OCI-LY7 (cell line): ENCODE measurements around the gene EYS. TPM values are rescaled to one million over a fixed set of nuclear protein-coding genes. Genes with fewer than 3 reads are reported as not detected.

Experiments
- BruUV-seq: library from RNA; stranded (reverse); fragments of 400-500 nt; replicated peaks from 2 replicates; lab custom pipeline; 2021; lab: Mats Ljungman, UMichigan
- CTCF ChIA-PET: fragments of 300-600 bp; sonication (Branson Sonifier 250); formaldehyde crosslinking; loops from one replicate; lab custom pipeline; 2022; ENCODE audit warnings: antibody characterized with exemption; ENCODE audit not compliant: unreplicated experiment; lab: Charles Lee
- POLR2A ChIA-PET: fragments of 300-600 bp; sonication (Branson Sonifier 250); formaldehyde crosslinking; loops from one replicate; lab custom pipeline; 2022; ENCODE audit warnings: antibody characterized with exemption; lab: Charles Lee
- DNase-seq: peaks from one replicate; pipeline ENCODE4 v3.0.0-alpha.2; 2015; ENCODE audit warnings: low spot score
- H2AFZ ChIP-seq: fragments of 200-600 bp; sonication (generic), shearing (Covaris generic); 2 replicates; pipeline ENCODE4 v1.6.1; 2014; ENCODE audit warnings: mild to moderate bottlenecking, antibody characterized with exemption, low read length, moderate library complexity
- H3K27ac ChIP-seq: fragments of 200-600 bp; sonication (generic); 2 replicates; pipeline ENCODE4 v1.5.1; 2014; ENCODE audit warnings: mixed run types, low read depth, mild to moderate bottlenecking, moderate library complexity, low read length, inconsistent platforms; ENCODE audit not compliant: poor library complexity, severe bottlenecking
- H3K36me3 ChIP-seq: fragments of 200-600 bp; sonication (generic); 2 replicates; pipeline ENCODE4 v1.6.1; 2014; ENCODE audit warnings: mild to moderate bottlenecking, antibody characterized with exemption, low read length, moderate library complexity, mixed read lengths; ENCODE audit not compliant: insufficient read depth
- H3K4me1 ChIP-seq: fragments of 200-600 bp; sonication (generic); 2 replicates; pipeline ENCODE4 v1.5.1; 2014; ENCODE audit warnings: mild to moderate bottlenecking, low read length; ENCODE audit not compliant: insufficient read depth, poor library complexity, severe bottlenecking
- H3K4me2 ChIP-seq: fragments of 200-600 bp; sonication (generic); 2 replicates; pipeline ENCODE4 v1.6.1; 2014; ENCODE audit warnings: mild to moderate bottlenecking, low read length
- H3K4me3 ChIP-seq: fragments of 200-600 bp; sonication (generic); 2 replicates; pipeline ENCODE4 v1.5.1; 2014; ENCODE audit warnings: mild to moderate bottlenecking, low read depth, low read length; ENCODE audit not compliant: poor library complexity, severe bottlenecking
- H3K79me2 ChIP-seq: fragments of 200-600 bp; sonication (generic); 2 replicates; pipeline ENCODE4 v1.6.1; 2016; ENCODE audit warnings: low read depth, mild to moderate bottlenecking, low read length, moderate library complexity, mixed read lengths; ENCODE audit not compliant: insufficient read depth
- H3K9me2 ChIP-seq: fragments of 200-600 bp; sonication (generic); 2 replicates; pipeline ENCODE4 v1.6.1; 2016; ENCODE audit warnings: mild to moderate bottlenecking, low read length, mixed read lengths; ENCODE audit not compliant: insufficient read depth
- H3K9me3 ChIP-seq: fragments of 200-600 bp; sonication (generic); 2 replicates; pipeline ENCODE4 v1.6.1; 2014; ENCODE audit warnings: mild to moderate bottlenecking, mixed run types, low read length, mixed read lengths
- H4K20me1 ChIP-seq: fragments of 200-600 bp; sonication (generic); 2 replicates; pipeline ENCODE4 v1.6.1; 2014; ENCODE audit warnings: mild to moderate bottlenecking, antibody characterized with exemption, low read length, moderate library complexity, mixed read lengths; ENCODE audit not compliant: insufficient read depth
- EZH2phosphoT487 ChIP-seq: fragments of 200-600 bp; sonication (generic); IDR thresholded peaks from 2 replicates; pipeline ENCODE4 v1.6.1; 2018; ENCODE audit warnings: low read depth, borderline replicate concordance, mild to moderate bottlenecking, mixed run types, antibody characterized with exemption, low read length, moderate library complexity, mixed read lengths
- intact Hi-C: fragments of 100-400 bp; cut with micrococcal nuclease; formaldehyde crosslinking; loops from one replicate; pipeline ENCODE4 v1.10.0; 2022; ENCODE audit not compliant: unreplicated experiment
- total RNA-seq, 2 experiments: library from RNA; depleted of rRNA in 1 of 2; stranded (reverse); fragments of >200 nt in 1 of 2; shearing (Covaris generic) in 1 of 2; gene quantifications; 2 replicates each; pipeline ENCODE4 v1.2.3, GENCODE V29; 2014 to 2022
- TF ChIP-seq, protein P1 (sequence below): fragments of 200-600 bp; sonication (generic); conservative IDR thresholded peaks from 2 replicates; pipeline ENCODE4 v1.5.1; 2014; ENCODE audit warnings: mild to moderate bottlenecking, antibody characterized with exemption, low read length, moderate library complexity, mixed read lengths

EYS gene
- total RNA-seq, 2 experiments from 2014 or later, result not detected

DNA sequence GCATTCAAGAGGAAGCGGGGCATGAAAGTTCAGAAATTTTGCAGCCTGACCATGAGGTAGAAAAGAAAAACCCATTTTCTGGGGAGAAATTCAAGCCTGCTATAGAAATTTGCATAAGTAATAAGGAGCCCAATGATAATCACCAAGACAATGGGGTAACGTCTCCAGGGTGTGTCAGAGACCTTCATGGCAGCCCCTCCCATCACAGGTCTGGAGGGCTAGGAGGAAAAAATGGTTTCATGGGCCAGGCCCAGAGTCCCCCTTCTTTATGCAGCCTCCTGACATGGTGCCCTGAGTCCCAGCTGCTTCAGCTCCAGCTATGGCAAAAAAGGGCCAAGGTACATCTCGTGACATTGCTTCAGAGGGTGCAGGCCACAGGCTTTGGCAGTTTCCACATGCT lies 618.5 kb downstream of the EYS start:
- H3K9me2 ChIP-seq, result no peaks in the 10 kb centered on the region
- H3K9me3 ChIP-seq, result no peaks in the 10 kb centered on the region
- H3K4me2 ChIP-seq, result no peak overlapping the region
- no peak overlapping the region for H3K4me3 ChIP-seq
- H3K79me2 ChIP-seq, result no peaks in the 10 kb centered on the region
- H3K36me3 ChIP-seq, result no peaks in the 10 kb centered on the region
- no peak overlapping the region for H3K27ac ChIP-seq
- no peaks in the 10 kb centered on the region for H3K4me1 ChIP-seq
- TF ChIP-seq EZH2phosphoT487, result no peak
- TF ChIP-seq, protein P1, sequence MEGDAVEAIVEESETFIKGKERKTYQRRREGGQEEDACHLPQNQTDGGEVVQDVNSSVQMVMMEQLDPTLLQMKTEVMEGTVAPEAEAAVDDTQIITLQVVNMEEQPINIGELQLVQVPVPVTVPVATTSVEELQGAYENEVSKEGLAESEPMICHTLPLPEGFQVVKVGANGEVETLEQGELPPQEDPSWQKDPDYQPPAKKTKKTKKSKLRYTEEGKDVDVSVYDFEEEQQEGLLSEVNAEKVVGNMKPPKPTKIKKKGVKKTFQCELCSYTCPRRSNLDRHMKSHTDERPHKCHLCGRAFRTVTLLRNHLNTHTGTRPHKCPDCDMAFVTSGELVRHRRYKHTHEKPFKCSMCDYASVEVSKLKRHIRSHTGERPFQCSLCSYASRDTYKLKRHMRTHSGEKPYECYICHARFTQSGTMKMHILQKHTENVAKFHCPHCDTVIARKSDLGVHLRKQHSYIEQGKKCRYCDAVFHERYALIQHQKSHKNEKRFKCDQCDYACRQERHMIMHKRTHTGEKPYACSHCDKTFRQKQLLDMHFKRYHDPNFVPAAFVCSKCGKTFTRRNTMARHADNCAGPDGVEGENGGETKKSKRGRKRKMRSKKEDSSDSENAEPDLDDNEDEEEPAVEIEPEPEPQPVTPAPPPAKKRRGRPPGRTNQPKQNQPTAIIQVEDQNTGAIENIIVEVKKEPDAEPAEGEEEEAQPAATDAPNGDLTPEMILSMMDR, result no peak
- no peaks in the 10 kb centered on the region for H4K20me1 ChIP-seq
- BruUV-seq, result no TSS peak
- ChIA-PET POLR2A (no interaction called here), CTCF (no interaction called here)
- no peak for DNase-seq
- no peak overlapping the region for H2AFZ ChIP-seq
- intact Hi-C loops, result no loop called here

DNA sequence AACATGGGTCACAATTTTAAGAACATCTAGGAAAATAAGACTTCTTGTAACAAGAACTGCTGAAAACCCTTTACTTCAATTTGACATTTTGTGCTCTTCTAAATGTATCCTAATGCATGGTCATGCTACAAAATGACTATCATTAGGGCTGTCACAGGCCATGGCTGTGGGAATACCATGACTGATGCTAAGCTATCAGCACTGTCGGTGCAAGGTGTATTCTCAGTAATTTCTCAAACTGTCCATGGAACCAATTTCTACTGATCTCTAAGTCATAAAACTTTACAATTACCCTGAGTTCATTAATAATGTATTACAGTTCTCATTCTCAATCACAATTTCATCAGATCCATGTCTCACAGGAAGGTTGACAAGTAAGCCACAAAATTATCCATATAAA lies 625.3 kb downstream of the EYS start:
- H3K4me2 ChIP-seq, result no peak overlapping the region
- no peaks in the 10 kb centered on the region for H3K9me3 ChIP-seq
- H3K9me2 ChIP-seq, result no peaks in the 10 kb centered on the region
- H3K4me1 ChIP-seq, result no peaks in the 10 kb centered on the region
- no peak for DNase-seq
- TF ChIP-seq EZH2phosphoT487, result no peak
- TF ChIP-seq, protein P1, result no peak
- no peaks in the 10 kb centered on the region for H3K79me2 ChIP-seq
- BruUV-seq, result no TSS peak
- no peaks in the 10 kb centered on the region for H3K36me3 ChIP-seq
- ChIA-PET POLR2A (no interaction called here), CTCF (no interaction called here)
- no peak overlapping the region for H2AFZ ChIP-seq
- intact Hi-C loops, result no loop called here
- no peak overlapping the region for H3K27ac ChIP-seq
- H4K20me1 ChIP-seq, result no peaks in the 10 kb centered on the region
- no peak overlapping the region for H3K4me3 ChIP-seq

DNA sequence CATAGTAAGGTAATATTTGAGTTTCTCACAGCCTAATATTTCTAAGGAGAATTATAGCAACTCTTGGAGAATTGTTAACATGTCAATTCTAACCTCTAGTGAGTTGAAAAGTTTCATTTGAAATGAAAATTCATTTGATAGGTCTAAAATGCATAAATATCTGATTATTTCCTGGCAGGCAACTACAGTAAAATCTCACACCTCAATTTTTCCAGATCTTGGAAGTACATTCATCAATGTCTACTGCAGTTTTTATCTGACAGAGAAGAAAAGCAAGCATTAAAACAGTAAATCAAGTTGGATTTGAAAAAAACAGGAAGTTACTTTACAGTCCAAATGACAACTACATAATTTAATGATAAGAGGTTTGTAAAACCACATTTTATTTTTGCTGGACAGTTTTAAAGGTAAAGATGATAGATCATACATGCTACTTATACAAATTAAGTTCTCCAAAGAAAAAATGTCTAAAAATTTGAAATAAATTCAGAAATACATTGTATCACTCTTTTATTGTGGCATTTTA lies 631.3 kb downstream of the EYS start:
- BruUV-seq, result no TSS peak
- POLR2A ChIA-PET, result no interaction called here
- Histone ChIP-seq H3K36me3 (no peaks in the 10 kb centered on the region), H3K4me1 (no peaks in the 10 kb centered on the region), H3K27ac (no peak overlapping the region), H3K79me2 (no peaks in the 10 kb centered on the region), H4K20me1 (no peaks in the 10 kb centered on the region), H2AFZ (no peak overlapping the region), H3K9me3 (no peaks in the 10 kb centered on the region), H3K4me3 (no peak overlapping the region), H3K4me2 (no peak overlapping the region), H3K9me2 (no peaks in the 10 kb centered on the region; the same call in 1 of the 2 replicates)
- no peak for DNase-seq
- CTCF ChIA-PET, result no interaction called here
- TF ChIP-seq, protein P1, result no peak
- no peak for TF ChIP-seq EZH2phosphoT487
- intact Hi-C loops, result no loop called here
